ENCODE results near the gene TBC1D20. TPM values are rescaled to one million over a fixed set of nuclear protein-coding genes. Genes with fewer than 3 reads are reported as not detected.

TBC1D20 gene
- total RNA-seq, 1 experiment from 2014 or later: 32.3 TPM

DNA sequence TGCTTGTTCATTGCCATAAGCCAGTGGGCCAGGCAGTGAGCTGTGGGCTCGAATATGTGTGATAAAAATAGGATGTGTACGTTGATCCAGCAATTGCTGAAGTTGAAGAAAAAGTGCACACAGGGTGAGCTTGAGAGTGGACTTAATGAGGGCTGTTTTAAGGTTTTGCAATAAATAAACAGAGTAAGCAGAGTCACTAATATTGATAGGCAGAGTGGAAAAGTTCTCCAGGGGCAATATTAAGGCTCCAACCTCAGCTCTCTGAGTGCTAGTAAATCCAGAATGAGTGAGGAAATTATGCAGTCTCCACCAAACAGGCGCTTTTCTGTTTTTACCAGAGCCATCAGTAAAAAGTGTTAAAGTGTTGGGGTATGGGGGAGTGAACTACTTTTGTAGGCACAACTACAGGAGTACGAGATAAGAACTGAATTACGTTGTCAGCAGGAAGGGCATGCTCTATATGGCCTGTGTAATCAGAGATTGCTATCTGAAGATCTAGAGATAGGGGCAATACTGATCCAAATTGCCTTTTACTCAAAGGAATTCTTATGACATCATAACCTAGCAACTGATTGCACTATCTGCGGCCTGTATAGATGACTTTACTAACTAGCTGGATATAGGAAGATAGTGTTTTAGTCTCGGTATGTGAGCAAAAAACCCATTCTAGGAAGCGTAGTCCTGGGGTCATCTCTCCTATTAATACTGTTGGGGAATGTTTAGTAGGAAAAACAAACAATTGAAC, 7.6 kb upstream of the TBC1D20 start:
- no peak overlapping the region for H3K9ac ChIP-seq (ENCODE audit: low read length)
- no peaks in the 10 kb centered on the region for H3K4me1 ChIP-seq (ENCODE audit: control insufficient read depth in 1 of 2, insufficient read depth in 2 of 2, low read length in 2 of 2)
- TF ChIP-seq, protein P1, sequence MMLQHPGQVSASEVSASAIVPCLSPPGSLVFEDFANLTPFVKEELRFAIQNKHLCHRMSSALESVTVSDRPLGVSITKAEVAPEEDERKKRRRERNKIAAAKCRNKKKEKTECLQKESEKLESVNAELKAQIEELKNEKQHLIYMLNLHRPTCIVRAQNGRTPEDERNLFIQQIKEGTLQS (IDR thresholded peaks at IDR 0.05): no peak
- no peak for TF ChIP-seq POLR2AphosphoS5 (IDR thresholded peaks at IDR 0.05; ENCODE audit: low read depth, low read length)
- TF ChIP-seq SP1 (IDR thresholded peaks at IDR 0.05; ENCODE audit: low read depth): no peak
- TF ChIP-seq EGR1 (IDR thresholded peaks at IDR 0.05; ENCODE audit: low read depth): no peak
- no peak for TF ChIP-seq RAD21 (IDR thresholded peaks at IDR 0.05; ENCODE audit: low read depth)
- TF ChIP-seq, protein P2, sequence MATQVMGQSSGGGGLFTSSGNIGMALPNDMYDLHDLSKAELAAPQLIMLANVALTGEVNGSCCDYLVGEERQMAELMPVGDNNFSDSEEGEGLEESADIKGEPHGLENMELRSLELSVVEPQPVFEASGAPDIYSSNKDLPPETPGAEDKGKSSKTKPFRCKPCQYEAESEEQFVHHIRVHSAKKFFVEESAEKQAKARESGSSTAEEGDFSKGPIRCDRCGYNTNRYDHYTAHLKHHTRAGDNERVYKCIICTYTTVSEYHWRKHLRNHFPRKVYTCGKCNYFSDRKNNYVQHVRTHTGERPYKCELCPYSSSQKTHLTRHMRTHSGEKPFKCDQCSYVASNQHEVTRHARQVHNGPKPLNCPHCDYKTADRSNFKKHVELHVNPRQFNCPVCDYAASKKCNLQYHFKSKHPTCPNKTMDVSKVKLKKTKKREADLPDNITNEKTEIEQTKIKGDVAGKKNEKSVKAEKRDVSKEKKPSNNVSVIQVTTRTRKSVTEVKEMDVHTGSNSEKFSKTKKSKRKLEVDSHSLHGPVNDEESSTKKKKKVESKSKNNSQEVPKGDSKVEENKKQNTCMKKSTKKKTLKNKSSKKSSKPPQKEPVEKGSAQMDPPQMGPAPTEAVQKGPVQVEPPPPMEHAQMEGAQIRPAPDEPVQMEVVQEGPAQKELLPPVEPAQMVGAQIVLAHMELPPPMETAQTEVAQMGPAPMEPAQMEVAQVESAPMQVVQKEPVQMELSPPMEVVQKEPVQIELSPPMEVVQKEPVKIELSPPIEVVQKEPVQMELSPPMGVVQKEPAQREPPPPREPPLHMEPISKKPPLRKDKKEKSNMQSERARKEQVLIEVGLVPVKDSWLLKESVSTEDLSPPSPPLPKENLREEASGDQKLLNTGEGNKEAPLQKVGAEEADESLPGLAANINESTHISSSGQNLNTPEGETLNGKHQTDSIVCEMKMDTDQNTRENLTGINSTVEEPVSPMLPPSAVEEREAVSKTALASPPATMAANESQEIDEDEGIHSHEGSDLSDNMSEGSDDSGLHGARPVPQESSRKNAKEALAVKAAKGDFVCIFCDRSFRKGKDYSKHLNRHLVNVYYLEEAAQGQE (IDR thresholded peaks at IDR 0.05; ENCODE audit: low read depth): no peak
- TF ChIP-seq EZH2 (IDR thresholded peaks at IDR 0.05): no peak
- TF ChIP-seq, protein P3, sequence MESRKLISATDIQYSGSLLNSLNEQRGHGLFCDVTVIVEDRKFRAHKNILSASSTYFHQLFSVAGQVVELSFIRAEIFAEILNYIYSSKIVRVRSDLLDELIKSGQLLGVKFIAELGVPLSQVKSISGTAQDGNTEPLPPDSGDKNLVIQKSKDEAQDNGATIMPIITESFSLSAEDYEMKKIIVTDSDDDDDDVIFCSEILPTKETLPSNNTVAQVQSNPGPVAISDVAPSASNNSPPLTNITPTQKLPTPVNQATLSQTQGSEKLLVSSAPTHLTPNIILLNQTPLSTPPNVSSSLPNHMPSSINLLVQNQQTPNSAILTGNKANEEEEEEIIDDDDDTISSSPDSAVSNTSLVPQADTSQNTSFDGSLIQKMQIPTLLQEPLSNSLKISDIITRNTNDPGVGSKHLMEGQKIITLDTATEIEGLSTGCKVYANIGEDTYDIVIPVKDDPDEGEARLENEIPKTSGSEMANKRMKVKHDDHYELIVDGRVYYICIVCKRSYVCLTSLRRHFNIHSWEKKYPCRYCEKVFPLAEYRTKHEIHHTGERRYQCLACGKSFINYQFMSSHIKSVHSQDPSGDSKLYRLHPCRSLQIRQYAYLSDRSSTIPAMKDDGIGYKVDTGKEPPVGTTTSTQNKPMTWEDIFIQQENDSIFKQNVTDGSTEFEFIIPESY (IDR thresholded peaks at IDR 0.05; ENCODE audit: extremely low read depth, insufficient replicate concordance, low read length): no peak
- TF ChIP-seq YY1 (IDR thresholded peaks at IDR 0.05; ENCODE audit: extremely low read depth, insufficient replicate concordance, low read depth, low read length): no peak
- TF ChIP-seq JUND (IDR thresholded peaks at IDR 0.05): no peak
- no peak for TF ChIP-seq CBX3 (IDR thresholded peaks at IDR 0.05; ENCODE audit: low read depth)
- TF ChIP-seq, protein P4, sequence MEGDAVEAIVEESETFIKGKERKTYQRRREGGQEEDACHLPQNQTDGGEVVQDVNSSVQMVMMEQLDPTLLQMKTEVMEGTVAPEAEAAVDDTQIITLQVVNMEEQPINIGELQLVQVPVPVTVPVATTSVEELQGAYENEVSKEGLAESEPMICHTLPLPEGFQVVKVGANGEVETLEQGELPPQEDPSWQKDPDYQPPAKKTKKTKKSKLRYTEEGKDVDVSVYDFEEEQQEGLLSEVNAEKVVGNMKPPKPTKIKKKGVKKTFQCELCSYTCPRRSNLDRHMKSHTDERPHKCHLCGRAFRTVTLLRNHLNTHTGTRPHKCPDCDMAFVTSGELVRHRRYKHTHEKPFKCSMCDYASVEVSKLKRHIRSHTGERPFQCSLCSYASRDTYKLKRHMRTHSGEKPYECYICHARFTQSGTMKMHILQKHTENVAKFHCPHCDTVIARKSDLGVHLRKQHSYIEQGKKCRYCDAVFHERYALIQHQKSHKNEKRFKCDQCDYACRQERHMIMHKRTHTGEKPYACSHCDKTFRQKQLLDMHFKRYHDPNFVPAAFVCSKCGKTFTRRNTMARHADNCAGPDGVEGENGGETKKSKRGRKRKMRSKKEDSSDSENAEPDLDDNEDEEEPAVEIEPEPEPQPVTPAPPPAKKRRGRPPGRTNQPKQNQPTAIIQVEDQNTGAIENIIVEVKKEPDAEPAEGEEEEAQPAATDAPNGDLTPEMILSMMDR (IDR thresholded peaks at IDR 0.05 in 2 of 3, conservative IDR thresholded peaks at IDR 0.05 in 1 of 3; ENCODE audit: borderline replicate concordance in 1 of 3, insufficient read depth in 1 of 3, low read depth in 2 of 3, low read length in 2 of 3): no peak
- no peak for TF ChIP-seq ZNF274 (IDR thresholded peaks at IDR 0.05; ENCODE audit: low read depth, low read length)
- TF ChIP-seq ZFX (IDR thresholded peaks at IDR 0.05): no peak
- no peak for TF ChIP-seq FOSL1 (IDR thresholded peaks at IDR 0.05; ENCODE audit: low read depth)
- no peak for TF ChIP-seq TCF7L2 (IDR thresholded peaks at IDR 0.05; ENCODE audit: borderline replicate concordance, extremely low read depth, insufficient read depth, insufficient read length)
- TF ChIP-seq SRF (IDR thresholded peaks at IDR 0.05; ENCODE audit: low read depth): no peak
- no peak for TF ChIP-seq POLR2A (IDR thresholded peaks at IDR 0.05; ENCODE audit: borderline replicate concordance, extremely low read depth, insufficient read depth, insufficient read length)
- no peak overlapping the region for H3K27ac ChIP-seq (ENCODE audit: low read depth, low read length)
- H3K27me3 ChIP-seq (ENCODE audit: insufficient read depth, low read length): no peaks in the 10 kb centered on the region
- H2AFZ ChIP-seq (ENCODE audit: low read depth, low read length, poor library complexity, severe bottlenecking): no peak overlapping the region
- ChIA-PET RAD21 (ENCODE audit: low non-redundant PET in 1 of 2, low total read pairs in 2 of 2, uncharacterized antibody in 2 of 2, unreplicated experiment in 2 of 2) (no interaction called here), POLR2A (no interaction called here), CTCF (no interaction called here)
- H3K36me3 ChIP-seq (ENCODE audit: control insufficient read depth in 1 of 2, insufficient read depth in 2 of 2, low read length in 2 of 2): 0 out of 4 replicates have a peak, but pooled peaks cover 0 to 3% of the 10 kb centered on the region in 2 experiments
- no peak overlapping the region for H3K4me3 ChIP-seq (replicated peaks in 1 of 2; ENCODE audit: low read depth in 1 of 2, low read length in 2 of 2)
- H3K9me3 ChIP-seq (ENCODE audit: control insufficient read depth in 1 of 2, insufficient read depth in 1 of 2, low read depth in 1 of 2, low read length in 2 of 2): no peaks in the 10 kb centered on the region
- no peaks in the 10 kb centered on the region for H3K79me2 ChIP-seq (ENCODE audit: insufficient read depth, low read length)
- BruUV-seq (replicated peaks): no TSS peak
- H3K9me2 ChIP-seq (ENCODE audit: insufficient read depth): no peaks in the 10 kb centered on the region
- DNase-seq (ENCODE audit: low read depth, low spot score): no peak
- no peak for ATAC-seq
- intact Hi-C loops (cut with micrococcal nuclease): no loop called here
- no peaks in the 10 kb centered on the region for H4K20me1 ChIP-seq (ENCODE audit: insufficient read depth)
- no peak overlapping the region for H3K4me2 ChIP-seq (ENCODE audit: low read length)
